ENCODE results near the gene CHRNA7. TPM values are rescaled to one million over a fixed set of nuclear protein-coding genes. Genes with fewer than 3 reads are reported as not detected.

CHRNA7 gene
- total and polyA plus RNA-seq, 2 donors (not counting 1 experiment from before 2014, with no cell fraction given): 0.17 to 0.62 TPM

GRCh38 chr15:32105258-32106241 is 75.2 kb downstream of the CHRNA7 start:
- no peak for DNase-seq (ENCODE audit: low read depth in 2 of 2)
- Histone ChIP-seq H3K4me3 (replicated peaks in 1 of 4; ENCODE audit: control extremely low read depth in 1 of 4, insufficient read depth in 1 of 4, low read depth in 3 of 4, low read length in 4 of 4) (no peak overlapping the region), H3K79me2 (ENCODE audit: control insufficient read depth, insufficient read depth, low read length) (no peaks in the 10 kb centered on the region), H3K9me3 (ENCODE audit: control insufficient read depth, insufficient read depth, low read depth, low read length) (no peaks in the 10 kb centered on the region), H3K4me1 (ENCODE audit: control insufficient read depth, extremely low read depth, insufficient read depth, low read length) (no peaks in the 10 kb centered on the region), H3K27ac (ENCODE audit: insufficient read depth, low read length) (no peak overlapping the region), H3K27me3 (ENCODE audit: control insufficient read depth, insufficient read depth, low read length) (no peaks in the 10 kb centered on the region), H3K9ac (ENCODE audit: insufficient read depth, low read length) (no peak overlapping the region), H3K4me2 (ENCODE audit: extremely low read depth, insufficient read depth, low read length) (no peak overlapping the region), H2AFZ (ENCODE audit: low read length) (no peak overlapping the region), H3K36me3 (ENCODE audit: control insufficient read depth, insufficient read depth, low read length) (no peaks in the 10 kb centered on the region), H4K20me1 (ENCODE audit: control insufficient read depth, extremely low read depth, insufficient read depth, low read length) (no peaks in the 10 kb centered on the region)
- no peak for TF ChIP-seq EZH2 (IDR thresholded peaks at IDR 0.05; ENCODE audit: low read length, missing control alignments)
- no peak for TF ChIP-seq CTCF (conservative IDR thresholded peaks at IDR 0.05 in 1 of 2, IDR thresholded peaks at IDR 0.05 in 1 of 2; ENCODE audit: low read depth in 1 of 2, low read length in 2 of 2)

DNA sequence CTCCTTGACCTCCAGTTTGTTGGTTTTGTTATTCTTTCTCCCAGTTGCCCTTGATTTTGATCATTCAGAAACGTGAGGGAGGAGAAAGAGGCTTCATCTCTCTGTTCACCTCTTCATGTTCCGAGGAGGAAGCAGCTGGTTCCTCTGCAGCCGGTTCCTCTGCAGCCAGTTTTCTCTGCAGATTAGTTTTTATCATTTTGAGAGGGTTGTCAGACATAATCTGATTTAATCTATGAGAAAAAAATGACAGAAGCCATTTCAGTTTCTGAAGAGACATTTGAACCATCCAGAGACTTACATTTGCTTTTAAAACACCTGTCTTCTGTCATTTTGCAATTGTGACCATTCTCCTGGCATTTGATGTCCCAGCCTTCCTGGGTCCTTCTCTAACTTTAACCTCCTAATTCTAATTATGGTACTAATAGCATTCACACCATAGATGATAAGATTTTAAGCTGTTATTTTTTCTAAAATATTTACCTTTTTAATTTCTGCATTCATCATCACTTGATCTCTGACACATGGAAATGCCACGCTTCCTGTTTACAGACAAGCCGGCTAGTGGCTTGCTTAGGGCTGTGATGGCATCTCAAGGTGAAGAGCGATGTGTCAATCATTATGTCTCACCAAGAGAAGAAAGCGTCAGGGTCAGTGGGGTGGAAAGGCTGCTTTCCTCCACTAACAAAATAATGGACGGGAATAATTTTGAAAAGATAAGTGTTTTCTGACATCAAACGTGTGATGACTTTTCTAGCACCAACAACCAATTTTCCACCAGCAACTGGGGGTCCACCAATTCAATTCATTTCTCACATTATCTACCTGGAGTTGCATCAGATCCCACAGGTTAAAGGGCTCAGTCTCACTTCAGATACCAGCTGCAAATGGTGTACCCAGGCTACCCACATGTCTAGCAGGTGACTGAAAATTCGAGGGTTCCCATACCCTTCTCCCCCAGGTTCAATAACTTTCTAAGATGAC is 76.4 kb downstream of the CHRNA7 start:
- Histone ChIP-seq H3K9me3 (ENCODE audit: control insufficient read depth, insufficient read depth, low read depth, low read length) (no peaks in the 10 kb centered on the region), H3K4me2 (ENCODE audit: extremely low read depth, insufficient read depth, low read length) (no peak overlapping the region), H3K9ac (ENCODE audit: insufficient read depth, low read length) (no peak overlapping the region), H3K27me3 (ENCODE audit: control insufficient read depth, insufficient read depth, low read length) (no peaks in the 10 kb centered on the region), H3K4me3 (replicated peaks in 1 of 4; ENCODE audit: control extremely low read depth in 1 of 4, insufficient read depth in 1 of 4, low read depth in 3 of 4, low read length in 4 of 4) (no peak overlapping the region), H4K20me1 (ENCODE audit: control insufficient read depth, extremely low read depth, insufficient read depth, low read length) (no peaks in the 10 kb centered on the region), H3K36me3 (ENCODE audit: control insufficient read depth, insufficient read depth, low read length) (no peaks in the 10 kb centered on the region), H3K27ac (ENCODE audit: insufficient read depth, low read length) (no peak overlapping the region), H2AFZ (ENCODE audit: low read length) (no peak overlapping the region), H3K79me2 (ENCODE audit: control insufficient read depth, insufficient read depth, low read length) (no peaks in the 10 kb centered on the region), H3K4me1 (ENCODE audit: control insufficient read depth, extremely low read depth, insufficient read depth, low read length) (no peaks in the 10 kb centered on the region)
- TF ChIP-seq CTCF (conservative IDR thresholded peaks at IDR 0.05 in 1 of 2, IDR thresholded peaks at IDR 0.05 in 1 of 2; ENCODE audit: low read depth in 1 of 2, low read length in 2 of 2) (no peak), EZH2 (IDR thresholded peaks at IDR 0.05; ENCODE audit: low read length, missing control alignments) (no peak)
- DNase-seq (ENCODE audit: low read depth in 2 of 2): no peak

Measured in fibroblast of lung (primary cell).